GM12864 (cell line): ENCODE results near the gene PDS5B.

Experiments used
- DNase-seq: peaks from one replicate; pipeline ENCODE4 v3.0.0-alpha.2; 2011; ENCODE audit warnings: low read depth
- H3K4me3 ChIP-seq: 2 replicates; pipeline ENCODE4 v1.5.1; 2011; ENCODE audit warnings: mild to moderate bottlenecking, low read depth, low read length, control low read depth
- TF ChIP-seq, protein P1 (sequence below): IDR thresholded peaks from 2 replicates; pipeline ENCODE4 v1.5.1; 2011; ENCODE audit warnings: low read depth, mild to moderate bottlenecking, moderate library complexity, low read length, control low read depth, inconsistent platforms; ENCODE audit errors: missing control alignments

PDS5B gene

DNA sequence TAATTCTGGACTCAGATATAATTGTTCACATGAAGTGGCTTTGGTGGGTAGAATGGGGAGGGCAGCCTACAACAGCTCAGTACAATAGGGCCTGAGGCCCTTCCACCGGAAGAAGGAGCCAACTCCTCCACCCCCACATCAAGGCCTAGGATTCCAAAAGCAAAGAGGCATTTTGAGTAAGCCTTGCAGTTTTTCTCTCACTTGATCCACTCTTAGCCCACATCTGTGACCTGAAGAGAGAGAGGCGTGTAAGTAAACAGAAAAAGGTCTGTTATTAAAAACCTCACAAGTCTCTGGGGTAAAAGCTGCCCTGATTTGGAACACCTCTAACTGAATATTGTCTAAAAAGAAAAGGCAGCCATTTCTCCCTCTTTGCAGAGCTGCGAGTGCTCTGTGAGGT is 215.9 kb downstream of the PDS5B start:
- DNase-seq, result no peak
- TF ChIP-seq, protein P1, sequence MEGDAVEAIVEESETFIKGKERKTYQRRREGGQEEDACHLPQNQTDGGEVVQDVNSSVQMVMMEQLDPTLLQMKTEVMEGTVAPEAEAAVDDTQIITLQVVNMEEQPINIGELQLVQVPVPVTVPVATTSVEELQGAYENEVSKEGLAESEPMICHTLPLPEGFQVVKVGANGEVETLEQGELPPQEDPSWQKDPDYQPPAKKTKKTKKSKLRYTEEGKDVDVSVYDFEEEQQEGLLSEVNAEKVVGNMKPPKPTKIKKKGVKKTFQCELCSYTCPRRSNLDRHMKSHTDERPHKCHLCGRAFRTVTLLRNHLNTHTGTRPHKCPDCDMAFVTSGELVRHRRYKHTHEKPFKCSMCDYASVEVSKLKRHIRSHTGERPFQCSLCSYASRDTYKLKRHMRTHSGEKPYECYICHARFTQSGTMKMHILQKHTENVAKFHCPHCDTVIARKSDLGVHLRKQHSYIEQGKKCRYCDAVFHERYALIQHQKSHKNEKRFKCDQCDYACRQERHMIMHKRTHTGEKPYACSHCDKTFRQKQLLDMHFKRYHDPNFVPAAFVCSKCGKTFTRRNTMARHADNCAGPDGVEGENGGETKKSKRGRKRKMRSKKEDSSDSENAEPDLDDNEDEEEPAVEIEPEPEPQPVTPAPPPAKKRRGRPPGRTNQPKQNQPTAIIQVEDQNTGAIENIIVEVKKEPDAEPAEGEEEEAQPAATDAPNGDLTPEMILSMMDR, result no peak
- H3K4me3 ChIP-seq, result no peak overlapping the region

DNA sequence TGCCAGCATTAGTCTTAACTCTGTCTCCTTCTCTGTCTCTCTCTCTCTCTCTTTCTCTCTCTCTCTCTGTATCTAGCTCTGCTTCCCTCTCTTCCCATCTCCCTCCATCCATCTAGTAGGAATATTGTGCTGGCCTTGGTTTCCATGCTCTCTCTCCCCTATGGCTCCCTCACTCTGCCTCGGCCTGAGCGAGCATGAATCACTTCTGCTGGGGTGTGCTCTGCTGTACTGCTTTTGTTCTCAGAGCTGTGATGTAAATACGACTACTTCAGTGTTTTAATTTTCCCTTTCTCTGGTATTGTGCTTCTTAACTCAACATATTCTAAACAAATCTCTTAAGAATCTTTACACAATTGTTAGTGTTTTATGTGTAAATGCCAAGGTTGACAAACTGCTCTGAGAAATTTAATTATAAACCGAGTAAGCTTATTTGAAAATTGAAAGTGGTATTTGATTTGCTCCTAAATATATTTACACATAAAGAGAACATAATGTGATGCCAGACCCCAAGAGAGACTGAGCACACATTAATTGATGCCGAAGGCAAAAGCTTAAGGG is 218.5 kb downstream of the PDS5B start:
- DNase-seq, result no peak
- H3K4me3 ChIP-seq, result no peak overlapping the region
- TF ChIP-seq, protein P1, result no peak

DNA sequence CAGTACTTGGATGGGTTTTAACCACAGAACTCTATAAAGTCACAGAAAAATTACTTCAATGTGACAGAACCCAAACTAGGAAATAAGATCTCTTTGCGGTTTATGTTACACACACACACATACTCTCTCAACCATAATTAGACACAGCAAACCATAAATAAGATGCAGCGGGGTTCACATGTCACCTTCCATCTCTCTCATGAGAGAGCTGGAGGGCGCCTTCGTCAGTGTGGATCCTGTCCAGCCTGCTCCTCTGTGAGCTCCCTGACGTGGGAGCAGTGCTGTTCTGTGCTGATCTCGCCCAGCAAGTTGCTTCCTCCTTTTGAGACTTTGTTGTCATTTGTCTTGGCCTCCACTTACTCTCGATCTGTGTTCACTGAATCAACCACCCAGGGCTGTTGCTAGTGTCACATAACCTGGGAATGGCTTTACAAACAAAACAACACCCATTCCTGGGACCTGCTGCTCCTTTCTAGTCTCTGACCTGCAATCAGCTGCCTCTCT is 225.1 kb downstream of the PDS5B start:
- DNase-seq, result peak; percentile 40
- no peak overlapping the region for H3K4me3 ChIP-seq
- TF ChIP-seq, protein P1, result no peak

DNA sequence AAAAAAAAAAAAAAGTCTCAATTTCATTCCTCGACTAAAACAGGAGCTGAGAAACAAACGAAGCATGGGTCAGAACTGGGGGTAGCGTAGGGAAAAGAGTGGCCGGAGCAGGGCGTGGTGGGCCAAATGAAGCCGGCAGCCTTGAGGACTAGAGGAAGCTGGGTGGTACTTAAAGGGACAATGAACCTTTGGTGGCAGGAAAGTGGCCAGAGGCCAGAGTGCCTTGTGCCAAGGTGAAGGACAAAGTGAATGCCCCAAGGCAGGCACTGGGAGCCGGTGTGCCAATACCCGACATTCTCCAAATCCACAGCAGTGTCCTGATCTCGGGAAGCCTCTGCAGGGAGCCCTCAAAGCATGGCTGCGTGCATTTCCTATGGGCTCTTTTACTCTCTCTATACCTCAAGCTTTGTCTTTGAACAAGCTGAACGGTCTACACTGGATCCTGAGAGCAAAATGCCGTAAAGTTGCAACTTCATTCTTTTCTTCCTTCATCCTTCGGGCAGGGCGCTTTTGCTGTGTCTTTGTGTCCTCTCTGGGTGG is 235.0 kb downstream of the PDS5B start:
- DNase-seq, result no peak
- H3K4me3 ChIP-seq, result no peak overlapping the region
- TF ChIP-seq, protein P1, result no peak

DNA sequence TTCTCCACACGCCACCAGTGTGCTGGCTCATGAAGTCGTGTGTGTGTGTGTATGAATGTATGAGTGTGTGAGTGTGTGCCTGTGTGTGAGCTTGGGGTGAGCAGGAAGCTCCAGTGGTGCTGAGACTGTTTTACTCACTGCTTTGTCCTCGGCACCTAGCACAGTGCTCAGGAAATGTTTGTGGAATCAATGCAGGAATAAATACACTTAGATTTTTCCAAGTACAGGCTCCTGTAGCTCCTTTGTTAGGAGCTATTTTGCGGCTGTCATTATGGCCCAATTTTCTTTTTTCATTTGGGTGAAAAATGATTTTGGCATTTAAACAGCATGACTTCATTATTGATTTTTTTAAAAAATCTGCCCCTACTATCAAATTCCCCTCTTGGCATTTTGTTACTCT is 236.5 kb downstream of the PDS5B start:
- no peak overlapping the region for H3K4me3 ChIP-seq
- no peak for DNase-seq
- TF ChIP-seq, protein P1, result no peak

DNA sequence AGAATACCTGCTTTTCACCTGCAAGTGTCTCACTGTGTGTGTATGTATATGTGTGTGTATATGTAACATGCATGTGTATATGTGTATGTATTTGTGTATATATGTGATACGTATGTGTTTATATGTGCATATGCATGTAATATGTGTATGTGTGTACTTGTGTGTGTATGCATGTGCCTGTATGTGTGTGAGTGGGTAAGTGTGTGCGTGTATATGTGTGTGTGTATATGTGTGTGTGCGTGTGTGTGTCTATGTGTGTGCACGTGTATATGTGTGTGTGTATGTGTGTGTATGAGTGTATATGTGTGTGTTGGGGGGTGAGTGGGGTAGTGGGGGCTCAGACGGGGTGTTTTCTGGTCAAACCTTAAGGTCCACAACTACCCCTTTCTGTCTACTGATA is 237.3 kb downstream of the PDS5B start:
- TF ChIP-seq, protein P1, result no peak
- no peak for DNase-seq
- H3K4me3 ChIP-seq, result no peak overlapping the region

DNA sequence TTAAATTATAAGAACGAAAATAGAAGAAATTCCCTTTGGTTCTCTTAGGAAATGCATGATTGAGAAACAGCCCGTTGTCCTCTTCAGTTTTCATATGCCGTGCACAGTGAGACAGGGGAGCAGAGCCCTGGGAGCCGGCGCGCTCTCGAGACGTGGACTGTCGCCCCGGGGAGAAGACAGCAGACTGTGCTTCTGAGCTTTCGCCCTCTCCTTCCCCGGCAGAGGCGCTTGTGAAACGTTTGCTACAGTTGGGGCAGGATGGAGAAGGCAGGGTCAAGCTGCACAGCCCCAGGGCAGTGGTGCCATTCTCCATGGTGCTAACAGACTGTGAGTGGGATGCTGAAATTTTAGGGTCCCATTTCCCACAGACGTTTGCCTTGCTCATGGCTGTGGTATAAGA is 237.8 kb downstream of the PDS5B start:
- no peak for DNase-seq
- no peak overlapping the region for H3K4me3 ChIP-seq
- TF ChIP-seq, protein P1, result no peak
